ENCODE measurements around the gene TMA7B.
A peak's percentile ranks its signal among the peaks of the same experiment; 100 is the strongest.
"Not testable (repeated sequence)": the region's sequence is repeated elsewhere in the genome, so short reads cannot be mapped to it uniquely, and the experiment has no call there.

TMA7B gene

GRCh38 chr22:39983346-39983745 is 23.1 kb downstream of the TMA7B start:
- no peak for DNase-seq (ENCODE audit: low read depth)

- DNase-seq (ENCODE audit: low read depth): no peak
These were observed 23.8 kb downstream of the TMA7B start for GRCh38 chr22:39984006-39984405.

- no peak for DNase-seq (ENCODE audit: low read depth)
These were observed 24.5 kb downstream of the TMA7B start for GRCh38 chr22:39984746-39985145.

GRCh38 chr22:39985383-39986035 is 25.3 kb downstream of the TMA7B start:
- no peak for DNase-seq (ENCODE audit: low read depth)

- DNase-seq (ENCODE audit: low read depth): no peak
These were observed 28.4 kb downstream of the TMA7B start for GRCh38 chr22:39988386-39989114.

GRCh38 chr22:39989633-39990032 is 29.4 kb downstream of the TMA7B start:
- no peak for DNase-seq (ENCODE audit: low read depth)

- no peak for DNase-seq (ENCODE audit: low read depth)
These were observed 30.5 kb downstream of the TMA7B start for GRCh38 chr22:39990686-39991085.

GRCh38 chr22:39991159-39991860 is 31.1 kb downstream of the TMA7B start:
- DNase-seq (ENCODE audit: low read depth): no peak

- no peak for DNase-seq (ENCODE audit: low read depth)
These were observed 32.1 kb downstream of the TMA7B start for GRCh38 chr22:39992088-39992826.

GRCh38 chr22:39992894-39993293 is 32.7 kb downstream of the TMA7B start:
- not testable (repeated sequence) for DNase-seq (ENCODE audit: low read depth)

GRCh38 chr22:39994041-39994565 is 33.9 kb downstream of the TMA7B start:
- DNase-seq (ENCODE audit: low read depth): no peak

- DNase-seq (ENCODE audit: low read depth): peak; percentile 27
These were observed 34.6 kb downstream of the TMA7B start, which contains the start of gene FAM83F for GRCh38 chr22:39994566-39995392. TSS of gene FAM83F (plus strand) at chr22:39994954. CDS start at chr22:39995043, 89 bp downstream.

- no peak for DNase-seq (ENCODE audit: low read depth)
These were observed 35.4 kb downstream of the TMA7B start for GRCh38 chr22:39995393-39996252.

- DNase-seq (ENCODE audit: low read depth): no peak
These were observed 36.5 kb downstream of the TMA7B start for GRCh38 chr22:39996732-39997131.

GRCh38 chr22:39997421-39997820 is 37.2 kb downstream of the TMA7B start:
- no peak for DNase-seq (ENCODE audit: low read depth)

GRCh38 chr22:39997939-39998726 is 37.9 kb downstream of the TMA7B start:
- DNase-seq (ENCODE audit: low read depth): no peak

GRCh38 chr22:39999144-39999757 is 39.1 kb downstream of the TMA7B start:
- DNase-seq (ENCODE audit: low read depth): no peak

GRCh38 chr22:40000171-40000570 is 40.0 kb downstream of the TMA7B start:
- DNase-seq (ENCODE audit: low read depth): no peak

- DNase-seq (ENCODE audit: low read depth): no peak
These were observed 40.9 kb downstream of the TMA7B start for GRCh38 chr22:40001106-40001505.

Measured in activated T-cell treated with anti-CD3 and anti-CD28 coated beads for 48 hours (primary cell).